ENCODE results near the gene TJAP1. TPM values are rescaled to one million over a fixed set of nuclear protein-coding genes. Genes with fewer than 3 reads are reported as not detected.

TJAP1 gene
- total and polyA plus RNA-seq, 2 donors (not counting 3 experiments of a cell fraction or from before 2014, with no cell fraction given) = 28.4 to 31.8 TPM

- no TSS peak for BruUV-seq (replicated peaks)
- Histone ChIP-seq H3K27ac (ENCODE audit: insufficient read depth, low read depth, low read length) (no peak overlapping the region), H3K9ac (replicated peaks; ENCODE audit: extremely low read depth, insufficient read depth, low read length) (no peak overlapping the region), H3K9me1 (replicated peaks; ENCODE audit: control insufficient read depth, extremely low read depth, insufficient read depth, low read length) (no peaks in the 10 kb centered on the region), H4K20me1 (replicated peaks; ENCODE audit: control insufficient read depth, extremely low read depth, insufficient read depth, low read length) (no peaks in the 10 kb centered on the region), H3K79me2 (ENCODE audit: control insufficient read depth, insufficient read depth, low read length) (no peaks in the 10 kb centered on the region), H3K27me3 (ENCODE audit: control insufficient read depth in 2 of 2, insufficient read depth in 2 of 2, low read length in 2 of 2) (peaks cover 11 to 18% of the 10 kb centered on the region in 2 experiments), H3K4me3 (replicated peaks in 1 of 3; ENCODE audit: insufficient read depth in 1 of 3, low read depth in 1 of 3, low read length in 3 of 3) (no peak overlapping the region), H3K4me1 (ENCODE audit: control insufficient read depth, extremely low read depth, insufficient read depth, low read length) (no peaks in the 10 kb centered on the region), H2AFZ (ENCODE audit: low read depth, low read length) (no peak overlapping the region), H3K9me3 (replicated peaks; ENCODE audit: control insufficient read depth, insufficient read depth, low read length) (no peaks in the 10 kb centered on the region), H3K36me3 (ENCODE audit: control insufficient read depth in 2 of 2, extremely low read depth in 1 of 2, insufficient read depth in 2 of 2, low read length in 2 of 2) (no peaks in the 10 kb centered on the region), H3K4me2 (ENCODE audit: insufficient read depth, low read length) (no peak overlapping the region)
- dilution Hi-C loops (cut with MboI; ENCODE audit: extremely low pct_ligation_motif_present, low sequenced_read_pairs) (no loop called here), intact Hi-C loops (cut with micrococcal nuclease) (no loop called here)
- ChIA-PET CTCF (interaction anchor here (0.6 to 21.3 kb wide), 4 partner anchors 13 to 476 kb away, joined by 3 to 289 read pairs (median 4); partner anchors contain the start of gene LRRC73), POLR2A (no interaction called here)
- no peak for FAIRE-seq
- DNase-seq (ENCODE audit: low read depth, low spot score) = no peak
- TF ChIP-seq MAX (IDR thresholded peaks at IDR 0.05; ENCODE audit: insufficient read depth, insufficient read length) (no peak), GATA2 (IDR thresholded peaks at IDR 0.05; ENCODE audit: insufficient read depth, insufficient read length, low read depth, low read length) (no peak), CTCF (IDR thresholded peaks at IDR 0.05; ENCODE audit: extremely low read depth in 1 of 2, insufficient read depth in 1 of 2, low read depth in 1 of 2, low read length in 2 of 2) (no peak), POLR2AphosphoS5 (IDR thresholded peaks at IDR 0.05; ENCODE audit: insufficient read depth, low read depth, low read length) (no peak), FOS (IDR thresholded peaks at IDR 0.05; ENCODE audit: borderline replicate concordance, insufficient read depth, low read length) (no peak), JUN (IDR thresholded peaks at IDR 0.05; ENCODE audit: borderline replicate concordance, insufficient read depth, insufficient read length, low read depth) (no peak), EZH2 (IDR thresholded peaks at IDR 0.05; ENCODE audit: borderline replicate concordance, low read depth, low read length, severe bottlenecking) (no peak), POLR2A (IDR thresholded peaks at IDR 0.05; ENCODE audit: low read depth, low read length) (no peak), MYC (IDR thresholded peaks at IDR 0.05; ENCODE audit: low read depth, low read length) (no peak)
Observed at GRCh38 chr6:43461936-43462335, 15.4 kb upstream of the TJAP1 start.
